ENCODE measurements around the gene PPP1R37. TPM values are rescaled to one million over a fixed set of nuclear protein-coding genes. Genes with fewer than 3 reads are reported as not detected.

The PPP1R37 gene
- total and polyA plus RNA-seq, 2 donors (not counting 3 experiments of a cell fraction or from before 2014, with no cell fraction given): 16.2 to 27.1 TPM

- Histone ChIP-seq H3K79me2 (ENCODE audit: control insufficient read depth, insufficient read depth, low read length) (no peaks in the 10 kb centered on the region), H3K4me2 (ENCODE audit: insufficient read depth, low read length) (no peak overlapping the region), H3K9me3 (replicated peaks; ENCODE audit: control insufficient read depth, insufficient read depth, low read length) (no peaks in the 10 kb centered on the region), H3K9ac (replicated peaks; ENCODE audit: extremely low read depth, insufficient read depth, low read length) (no peak overlapping the region), H3K27ac (ENCODE audit: insufficient read depth, low read depth, low read length) (no peak overlapping the region), H3K4me3 (replicated peaks in 1 of 3; ENCODE audit: insufficient read depth in 1 of 3, low read depth in 1 of 3, low read length in 3 of 3) (no peak overlapping the region), H3K4me1 (ENCODE audit: control insufficient read depth, extremely low read depth, insufficient read depth, low read length) (no peaks in the 10 kb centered on the region), H3K9me1 (replicated peaks; ENCODE audit: control insufficient read depth, extremely low read depth, insufficient read depth, low read length) (no peaks in the 10 kb centered on the region), H3K36me3 (ENCODE audit: control insufficient read depth in 2 of 2, extremely low read depth in 1 of 2, insufficient read depth in 2 of 2, low read length in 2 of 2) (peaks cover 5 to 50% of the 10 kb centered on the region in 2 experiments), H3K27me3 (ENCODE audit: control insufficient read depth in 2 of 2, insufficient read depth in 2 of 2, low read length in 2 of 2) (no peaks in the 10 kb centered on the region), H4K20me1 (replicated peaks; ENCODE audit: control insufficient read depth, extremely low read depth, insufficient read depth, low read length) (no peaks in the 10 kb centered on the region), H2AFZ (ENCODE audit: low read depth, low read length) (no peak overlapping the region)
- ChIA-PET POLR2A (interaction anchor here (0.6 kb wide), 1 partner anchor 53 kb away, joined by 3 read pairs; no protein-coding TSS in a partner anchor), CTCF (interaction anchor here (1.0 to 1.5 kb wide), 2 partner anchors 8 to 10 kb away, joined by 3 to 9 read pairs; no protein-coding TSS in a partner anchor)
- TF ChIP-seq CTCF (IDR thresholded peaks at IDR 0.05; ENCODE audit: extremely low read depth in 1 of 2, insufficient read depth in 1 of 2, low read depth in 1 of 2, low read length in 2 of 2) (no peak), POLR2AphosphoS5 (IDR thresholded peaks at IDR 0.05; ENCODE audit: insufficient read depth, low read depth, low read length) (no peak), GATA2 (IDR thresholded peaks at IDR 0.05; ENCODE audit: insufficient read depth, insufficient read length, low read depth, low read length) (no peak)
- DNase-seq (ENCODE audit: low read depth, low spot score) (no peak), FAIRE-seq (no peak)
- dilution Hi-C loops (cut with MboI; ENCODE audit: extremely low pct_ligation_motif_present, low sequenced_read_pairs) (no loop called here), intact Hi-C loops (cut with micrococcal nuclease) (no loop called here)
- BruUV-seq (replicated peaks): no TSS peak
Observed at GRCh38 chr19:45066921-45067661, 25.9 kb upstream of the PPP1R37 start.

- Histone ChIP-seq H4K20me1 (replicated peaks; ENCODE audit: control insufficient read depth, extremely low read depth, insufficient read depth, low read length) (no peaks in the 10 kb centered on the region), H3K27ac (ENCODE audit: insufficient read depth, low read depth, low read length) (no peak overlapping the region), H3K4me3 (replicated peaks in 1 of 3; ENCODE audit: insufficient read depth in 1 of 3, low read depth in 1 of 3, low read length in 3 of 3) (no peak overlapping the region), H2AFZ (ENCODE audit: low read depth, low read length) (no peak overlapping the region), H3K36me3 (ENCODE audit: control insufficient read depth in 2 of 2, extremely low read depth in 1 of 2, insufficient read depth in 2 of 2, low read length in 2 of 2) (peaks cover 2 to 46% of the 10 kb centered on the region in 2 experiments), H3K79me2 (ENCODE audit: control insufficient read depth, insufficient read depth, low read length) (no peaks in the 10 kb centered on the region), H3K9me3 (replicated peaks; ENCODE audit: control insufficient read depth, insufficient read depth, low read length) (no peaks in the 10 kb centered on the region), H3K27me3 (ENCODE audit: control insufficient read depth in 2 of 2, insufficient read depth in 2 of 2, low read length in 2 of 2) (no peaks in the 10 kb centered on the region), H3K9ac (replicated peaks; ENCODE audit: extremely low read depth, insufficient read depth, low read length) (no peak overlapping the region), H3K4me1 (ENCODE audit: control insufficient read depth, extremely low read depth, insufficient read depth, low read length) (no peaks in the 10 kb centered on the region), H3K9me1 (replicated peaks; ENCODE audit: control insufficient read depth, extremely low read depth, insufficient read depth, low read length) (no peaks in the 10 kb centered on the region), H3K4me2 (ENCODE audit: insufficient read depth, low read length) (no peak overlapping the region)
- no peak for DNase-seq (ENCODE audit: low read depth, low spot score)
- no TSS peak for BruUV-seq (replicated peaks)
- CTCF ChIA-PET: interaction anchor here (0.7 to 1.5 kb wide), 4 partner anchors 9 to 130 kb away, joined by 3 to 9 read pairs (median 4); partner anchors contain the start of gene GEMIN7
- TF ChIP-seq FOS (IDR thresholded peaks at IDR 0.05; ENCODE audit: borderline replicate concordance, insufficient read depth, low read length) (no peak), GATA2 (IDR thresholded peaks at IDR 0.05; ENCODE audit: insufficient read depth, insufficient read length, low read depth, low read length) (no peak), POLR2AphosphoS5 (IDR thresholded peaks at IDR 0.05; ENCODE audit: insufficient read depth, low read depth, low read length) (no peak), JUN (IDR thresholded peaks at IDR 0.05; ENCODE audit: borderline replicate concordance, insufficient read depth, insufficient read length, low read depth) (no peak), POLR2A (IDR thresholded peaks at IDR 0.05; ENCODE audit: low read depth, low read length) (no peak), EZH2 (IDR thresholded peaks at IDR 0.05; ENCODE audit: borderline replicate concordance, low read depth, low read length, severe bottlenecking) (no peak), MAX (IDR thresholded peaks at IDR 0.05; ENCODE audit: insufficient read depth, insufficient read length) (no peak), CTCF (IDR thresholded peaks at IDR 0.05; ENCODE audit: extremely low read depth in 1 of 2, insufficient read depth in 1 of 2, low read depth in 1 of 2, low read length in 2 of 2) (no peak), MYC (IDR thresholded peaks at IDR 0.05; ENCODE audit: low read depth, low read length) (no peak)
- POLR2A ChIA-PET: no interaction called here
- intact Hi-C loops (cut with micrococcal nuclease): no loop called here
- FAIRE-seq: no peak
- dilution Hi-C loops (cut with MboI; ENCODE audit: extremely low pct_ligation_motif_present, low sequenced_read_pairs): no loop called here
Observed at GRCh38 chr19:45068041-45068440, 24.9 kb upstream of the PPP1R37 start.

All from endothelial cell of umbilical vein (primary cell).